HEK293T (cell line): ENCODE data around the gene MIDN.

Experiments
- CTCF ChIA-PET: fragments of 350-600 bp; formaldehyde crosslinking; extraction: SDS; loops from one replicate; lab custom pipeline; 2021; ENCODE audit warnings: antibody characterized with exemption, inconsistent platforms; lab: Yijun Ruan, JAX
- POLR2A ChIA-PET: fragments of 350-600 bp; formaldehyde crosslinking; extraction: SDS; loops from one replicate; lab custom pipeline; 2020; ENCODE audit warnings: antibody characterized with exemption, inconsistent platforms; lab: Yijun Ruan, JAX
- DNase-seq: peaks from one replicate; pipeline ENCODE4 v3.0.0; 2012; ENCODE audit warnings: mixed read lengths; ENCODE audit errors: extremely low spot score
- ARNT ChIP-seq: fragments of 450-650 bp; IDR thresholded peaks from 2 replicates; pipeline ENCODE4 v1.6.1; 2017; ENCODE audit warnings: mild to moderate bottlenecking
- BHLHE40 ChIP-seq: fragments of 450-650 bp; IDR thresholded peaks from 2 replicates; pipeline ENCODE4 v1.6.1; 2016; ENCODE audit warnings: mild to moderate bottlenecking, moderate library complexity, borderline replicate concordance
- CTBP1 ChIP-seq: fragments of 450-650 bp; IDR thresholded peaks from 2 replicates; pipeline ENCODE4 v1.6.1; 2016; ENCODE audit warnings: borderline replicate concordance
- ELF4 ChIP-seq: fragments of 450-650 bp; IDR thresholded peaks from 2 replicates; pipeline ENCODE4 v1.6.1; 2017; ENCODE audit warnings: antibody characterized with exemption
- FOXA1 ChIP-seq: fragments of 450-650 bp; IDR thresholded peaks from 2 replicates; pipeline ENCODE4 v1.6.1; 2016; ENCODE audit warnings: mild to moderate bottlenecking
- FOXK2 ChIP-seq: fragments of 450-650 bp; IDR thresholded peaks from 2 replicates; pipeline ENCODE4 v1.6.1; 2016; ENCODE audit warnings: mild to moderate bottlenecking
- FOXM1 ChIP-seq: fragments of 450-650 bp; IDR thresholded peaks from 2 replicates; pipeline ENCODE4 v1.6.1; 2017; ENCODE audit warnings: mild to moderate bottlenecking, borderline replicate concordance
- HDGF ChIP-seq: fragments of 450-650 bp; IDR thresholded peaks from 2 replicates; pipeline ENCODE4 v1.6.1; 2017; ENCODE audit warnings: antibody characterized with exemption, borderline replicate concordance
- L3MBTL2 ChIP-seq: fragments of 450-650 bp; conservative IDR thresholded peaks from 2 replicates; pipeline ENCODE4 v1.6.1; 2016; ENCODE audit warnings: mild to moderate bottlenecking
- LEF1 ChIP-seq: fragments of 450-650 bp; IDR thresholded peaks from 2 replicates; pipeline ENCODE4 v1.6.1; 2017; ENCODE audit warnings: mild to moderate bottlenecking, borderline replicate concordance
- NFRKB ChIP-seq: fragments of 450-650 bp; IDR thresholded peaks from 2 replicates; pipeline ENCODE4 v1.6.1; 2016; ENCODE audit warnings: mild to moderate bottlenecking, moderate library complexity
- SP1 ChIP-seq: fragments of 450-650 bp; IDR thresholded peaks from 2 replicates; pipeline ENCODE4 v1.6.1; 2017
- TARDBP ChIP-seq: fragments of 450-650 bp; IDR thresholded peaks from 2 replicates; pipeline ENCODE4 v1.6.1; 2016
- ZNF384 ChIP-seq: fragments of 450-650 bp; IDR thresholded peaks from 2 replicates; pipeline ENCODE4 v1.6.1; 2016
- TF ChIP-seq, protein P1 (sequence below): fragments of 450-650 bp; IDR thresholded peaks from 2 replicates; pipeline ENCODE4 v1.6.1; 2016

MIDN gene

DNA sequence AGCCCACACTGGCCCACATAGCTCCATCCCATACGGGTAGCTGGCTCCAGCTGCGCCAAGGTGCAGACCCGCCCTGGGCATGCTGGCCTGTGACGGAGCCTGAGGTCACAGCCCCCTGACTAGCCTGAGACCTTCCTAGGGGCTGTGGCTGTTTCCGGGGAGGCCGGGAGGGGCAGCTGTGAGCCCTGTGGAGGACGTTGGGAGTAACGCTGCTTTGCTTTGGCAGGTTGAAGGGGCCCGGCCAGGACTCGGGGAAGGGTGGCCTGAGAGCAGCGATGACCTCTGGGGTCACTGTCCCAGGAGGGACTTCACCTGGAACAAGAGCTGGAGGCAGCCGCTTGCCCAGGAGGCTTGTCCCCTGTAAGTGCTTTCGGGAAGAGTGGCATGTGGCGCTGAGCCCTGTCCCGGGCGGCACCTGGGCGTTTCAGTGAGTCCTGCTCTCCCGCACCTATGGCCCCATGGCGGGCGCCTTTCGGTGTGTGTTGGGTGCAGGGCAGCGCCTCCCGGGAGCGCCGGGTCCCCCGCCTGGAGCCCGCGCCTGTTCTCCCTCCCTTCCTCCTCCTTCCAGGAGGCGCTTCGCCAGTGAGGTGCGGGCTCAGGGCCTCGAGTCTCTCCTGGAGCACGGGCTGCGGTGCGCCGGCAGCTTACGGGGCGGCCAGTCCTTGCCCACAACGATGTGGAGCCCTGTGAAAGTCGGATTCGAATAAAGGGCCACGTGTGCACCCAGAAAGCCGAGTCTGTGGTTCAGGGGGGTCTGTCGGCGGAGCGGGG is 25.9 kb downstream of the MIDN start:
- no peak for TF ChIP-seq HDGF
- no peak for DNase-seq
- ChIA-PET CTCF (interaction anchor here (2.0 kb wide), 1 partner anchor 30 kb away, joined by 20 read pairs; no protein-coding TSS in a partner anchor), POLR2A (interaction anchor here (0.9 to 2.7 kb wide), 6 partner anchors 9 to 30 kb away, joined by 3 to 18 read pairs (median 4); no protein-coding TSS in a partner anchor)

DNA sequence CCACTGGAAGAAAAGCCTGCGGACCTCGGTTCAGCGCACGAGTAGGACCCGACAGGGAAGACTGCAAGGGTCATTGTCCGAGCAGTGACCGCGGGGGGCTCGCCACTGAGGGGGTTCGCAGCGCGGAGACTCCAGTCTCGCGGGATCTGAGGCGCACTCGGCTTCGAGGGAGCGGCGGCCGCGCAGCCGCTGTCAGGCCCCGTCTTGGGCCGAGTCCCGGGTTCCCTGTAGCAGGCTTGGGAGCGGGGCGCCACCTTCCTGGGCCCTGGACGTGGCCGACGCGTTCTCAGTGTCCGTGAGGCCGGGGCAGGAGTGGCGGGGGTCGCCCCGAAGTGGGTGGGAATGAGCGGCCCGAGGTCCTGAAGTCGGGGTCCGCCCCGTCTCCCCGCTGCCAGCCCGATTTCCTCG is 26.5 kb downstream of the MIDN start:
- ChIA-PET CTCF (interaction anchor here (1.0 to 2.0 kb wide), 3 partner anchors 9 to 31 kb away, joined by 3 to 20 read pairs (median 3); no protein-coding TSS in a partner anchor), POLR2A (interaction anchor here (0.6 to 2.7 kb wide), 9 partner anchors 8 to 197 kb away, joined by 3 to 18 read pairs (median 3); no protein-coding TSS in a partner anchor)
- TF ChIP-seq LEF1 (peak; percentile 79; the same call in 1 of the 2 replicates), L3MBTL2 (peak; percentile 65; the same call in 1 of the 2 replicates), BHLHE40 (no peak)
- no peak for DNase-seq

DNA sequence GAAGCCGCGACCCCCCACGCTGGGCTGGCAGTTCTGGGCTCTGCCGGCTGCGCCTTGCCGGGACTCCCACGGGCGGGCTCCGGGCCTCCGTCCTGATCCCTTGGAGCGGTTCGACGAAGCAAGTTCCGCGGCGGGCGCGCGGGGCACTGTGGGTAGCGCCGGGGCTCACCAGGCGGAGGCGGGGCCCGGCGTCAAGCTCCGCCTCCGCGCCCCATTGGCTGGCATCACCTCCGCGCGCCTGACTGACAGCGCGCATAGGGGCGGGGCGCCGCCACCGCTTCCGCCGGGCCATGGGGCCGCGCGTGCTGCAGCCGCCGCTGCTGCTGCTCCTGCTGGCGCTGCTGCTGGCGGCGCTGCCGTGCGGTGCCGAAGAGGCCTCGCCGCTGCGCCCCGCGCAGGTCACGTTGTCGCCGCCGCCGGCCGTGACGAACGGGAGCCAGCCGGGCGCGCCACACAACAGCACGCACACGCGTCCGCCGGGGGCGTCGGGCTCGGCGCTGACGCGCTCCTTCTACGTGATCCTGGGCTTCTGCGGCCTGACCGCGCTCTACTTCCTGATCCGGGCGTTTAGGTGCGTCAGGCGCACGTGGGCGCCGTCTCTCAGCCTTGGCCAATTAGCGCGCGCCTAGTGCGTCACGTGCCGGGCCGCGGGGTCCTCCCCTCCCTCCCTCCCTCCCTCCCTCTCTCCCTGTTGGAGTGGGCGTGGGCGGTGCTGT is 27.0 kb downstream of the MIDN start, which contains the start of gene FAM174C:
TSS of gene FAM174C (plus strand) at position 271 of the 716 bp plus-strand sequence. CDS start at position 291, 20 bp downstream.
- POLR2A ChIA-PET, result interaction anchor here (0.6 to 1.0 kb wide), 8 partner anchors 9 to 196 kb away, joined by 3 to 9 read pairs (median 4); no protein-coding TSS in a partner anchor
- DNase-seq, result peak; percentile 89
- CTCF ChIA-PET, result interaction anchor here (1.0 kb wide), 2 partner anchors 10 to 32 kb away, joined by 3 read pairs; no protein-coding TSS in a partner anchor
- TF ChIP-seq, protein P1, sequence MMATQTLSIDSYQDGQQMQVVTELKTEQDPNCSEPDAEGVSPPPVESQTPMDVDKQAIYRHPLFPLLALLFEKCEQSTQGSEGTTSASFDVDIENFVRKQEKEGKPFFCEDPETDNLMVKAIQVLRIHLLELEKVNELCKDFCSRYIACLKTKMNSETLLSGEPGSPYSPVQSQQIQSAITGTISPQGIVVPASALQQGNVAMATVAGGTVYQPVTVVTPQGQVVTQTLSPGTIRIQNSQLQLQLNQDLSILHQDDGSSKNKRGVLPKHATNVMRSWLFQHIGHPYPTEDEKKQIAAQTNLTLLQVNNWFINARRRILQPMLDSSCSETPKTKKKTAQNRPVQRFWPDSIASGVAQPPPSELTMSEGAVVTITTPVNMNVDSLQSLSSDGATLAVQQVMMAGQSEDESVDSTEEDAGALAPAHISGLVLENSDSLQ, result peak; percentile 96
- TF ChIP-seq SP1 (no peak), FOXM1 (0 out of 2 replicates have a peak, but pooled peaks have one; percentile 53), HDGF (no peak), CTBP1 (no peak), ELF4 (peak; percentile 76), L3MBTL2 (peak; percentile 57), LEF1 (peak; percentile 88), TARDBP (no peak), ARNT (peak; percentile 63)

DNA sequence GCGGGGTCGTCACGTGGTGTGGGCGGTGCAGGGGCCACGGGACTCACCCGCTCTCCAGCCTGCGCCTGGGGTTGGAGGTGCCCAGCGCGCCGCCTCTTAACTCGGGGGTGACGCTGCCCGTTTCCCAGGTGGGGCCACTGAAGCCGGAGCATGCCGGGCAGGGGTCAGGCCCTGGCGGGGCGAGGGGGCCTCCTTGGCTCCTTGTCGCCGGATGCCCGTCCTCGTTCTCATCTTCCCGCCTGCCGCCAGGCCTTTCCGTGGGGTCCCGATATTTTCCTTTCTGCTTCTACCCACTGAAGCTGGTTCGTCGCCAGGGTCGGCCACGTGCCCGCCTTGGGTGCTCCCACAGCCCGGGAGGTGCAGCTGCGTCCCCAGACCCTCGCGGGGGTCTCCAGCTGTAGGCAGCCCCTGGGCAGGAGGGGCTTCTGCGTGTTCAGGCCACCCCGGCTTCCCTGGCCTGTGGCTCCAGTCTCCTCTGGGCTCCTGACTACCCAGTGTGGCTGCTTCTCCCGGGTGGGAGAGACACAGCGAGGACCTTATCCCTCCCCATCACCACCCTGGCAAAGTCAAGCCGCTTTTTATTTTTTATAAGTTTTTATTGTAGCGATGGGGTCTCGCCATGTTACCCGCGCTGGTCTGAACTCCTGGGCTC is 27.7 kb downstream of the MIDN start:
- CTCF ChIA-PET, result no interaction called here
- TF ChIP-seq ARNT, result no peak
- no peak for TF ChIP-seq FOXA1
- no peak for TF ChIP-seq LEF1
- TF ChIP-seq L3MBTL2, result peak; percentile 87
- no peak for DNase-seq
- POLR2A ChIA-PET, result no interaction called here

DNA sequence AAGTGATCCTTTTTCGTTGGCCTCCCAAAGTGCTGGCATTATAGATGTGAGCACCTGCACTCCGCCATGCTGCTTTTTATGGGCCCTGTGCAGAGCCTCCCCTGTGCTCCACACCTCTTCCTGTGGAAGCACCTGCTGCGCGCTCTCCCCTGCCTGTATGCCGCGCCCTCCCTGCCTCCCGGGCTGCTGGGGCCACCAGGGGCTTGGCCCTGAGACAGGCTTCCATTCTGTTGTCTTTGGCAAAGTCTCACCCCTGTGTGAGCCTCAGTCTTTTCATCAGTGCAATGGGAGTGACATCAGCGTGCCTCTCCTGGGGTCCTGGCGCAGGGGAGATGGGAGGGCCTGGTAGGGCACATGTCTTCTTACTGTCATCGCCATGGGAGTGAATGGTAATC is 28.2 kb downstream of the MIDN start:
- POLR2A ChIA-PET, result no interaction called here
- no peak for DNase-seq
- CTCF ChIA-PET, result no interaction called here

DNA sequence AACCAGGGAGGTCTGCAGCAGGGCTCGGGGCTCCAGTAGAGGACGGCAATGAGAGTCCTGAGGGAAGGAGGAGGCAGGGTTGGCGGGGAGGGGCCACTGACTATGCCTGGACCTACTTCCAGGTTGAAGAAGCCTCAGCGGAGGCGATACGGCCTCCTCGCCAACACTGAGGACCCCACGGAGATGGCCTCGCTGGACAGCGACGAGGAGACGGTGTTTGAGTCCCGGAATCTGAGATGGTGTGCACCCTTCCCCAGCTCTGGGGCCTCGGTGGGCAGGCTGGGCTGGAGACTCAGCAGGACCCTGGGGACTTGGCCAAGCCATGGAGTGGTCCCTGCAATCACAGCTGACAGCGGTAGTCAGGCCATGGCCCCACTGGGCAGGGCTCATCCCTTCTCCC is 28.7 kb downstream of the MIDN start:
- no peak for TF ChIP-seq ELF4
- TF ChIP-seq, protein P1, result no peak
- no peak for TF ChIP-seq HDGF
- TF ChIP-seq FOXK2, result no peak
- CTCF ChIA-PET, result no interaction called here
- POLR2A ChIA-PET, result interaction anchor here (0.9 to 1.8 kb wide), 2 partner anchors 8 to 14 kb away, joined by 3 to 16 read pairs; partner anchors contain the start of gene CIRBP

More for the DNA sequence above, 28.2 kb downstream of the MIDN start:
- TF ChIP-seq BHLHE40, result no peak
- no peak for TF ChIP-seq ARNT
- TF ChIP-seq FOXK2, result no peak
- no peak for TF ChIP-seq HDGF
- no peak for TF ChIP-seq SP1
- no peak for TF ChIP-seq CTBP1

DNA sequence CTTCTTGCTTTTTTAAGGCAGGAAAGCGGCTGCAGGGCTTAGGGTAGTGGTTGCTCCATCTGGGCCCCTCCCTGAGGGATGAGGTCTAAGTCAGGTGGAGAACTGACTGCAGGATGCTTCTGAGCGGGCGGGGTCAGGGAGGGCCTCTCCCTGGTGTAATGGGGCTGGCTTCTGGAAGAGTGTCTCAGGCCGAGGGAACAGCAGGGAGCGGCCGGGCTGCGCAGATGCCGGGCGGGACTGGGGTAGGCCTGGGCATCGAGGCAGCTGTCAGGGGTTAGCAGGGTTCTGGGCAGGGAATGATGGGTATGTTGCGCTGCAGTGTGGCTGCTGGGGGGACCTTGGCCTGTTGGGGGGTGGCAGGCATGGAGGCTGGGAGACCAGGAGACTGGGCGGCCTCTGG is 29.7 kb downstream of the MIDN start:
- no peak for DNase-seq
- TF ChIP-seq TARDBP, result no peak
- TF ChIP-seq ELF4, result no peak
- no peak for TF ChIP-seq ZNF384
- TF ChIP-seq L3MBTL2, result no peak
- TF ChIP-seq NFRKB, result no peak
- TF ChIP-seq FOXM1, result no peak
- CTCF ChIA-PET, result no interaction called here
- POLR2A ChIA-PET, result interaction anchor here (0.6 to 1.8 kb wide), 3 partner anchors 9 to 315 kb away, joined by 3 to 16 read pairs (median 3); partner anchors contain the start of gene CIRBP

More for the DNA sequence above, 28.7 kb downstream of the MIDN start:
- DNase-seq, result no peak
